Cardiac septum (tissue), 1 donor: ENCODE data around the gene SYTL2. TPM values are rescaled to one million over a fixed set of nuclear protein-coding genes. Genes with fewer than 3 reads are reported as not detected.
"Not testable (repeated sequence)": the region's sequence is repeated elsewhere in the genome, so short reads cannot be mapped to it uniquely, and the experiment has no call there.

ENCODE experiments used
- DNase-seq: peaks from one replicate; pipeline ENCODE4 v3.0.0-alpha.2; 2020; ENCODE audit warnings: low spot score
- intact Hi-C: fragments of 100-400 bp; cut with DNase I; formaldehyde crosslinking; loops from one replicate; pipeline ENCODE4 v1.14.0; 2022
- total RNA-seq: library from RNA; stranded (reverse); fragmentation: NEBNext Ultra II Directional; extraction: Animal tissue kit (Norgen Biotek cat#: 25700); gene quantifications from one replicate; pipeline ENCODE4 v1.2.1, GENCODE V29; 2021
- donor health status: DM: no; HTN: no; CAD: no.

Gene SYTL2
- total RNA-seq, 1 donor from 2014 or later, result 14.2 TPM

DNA sequence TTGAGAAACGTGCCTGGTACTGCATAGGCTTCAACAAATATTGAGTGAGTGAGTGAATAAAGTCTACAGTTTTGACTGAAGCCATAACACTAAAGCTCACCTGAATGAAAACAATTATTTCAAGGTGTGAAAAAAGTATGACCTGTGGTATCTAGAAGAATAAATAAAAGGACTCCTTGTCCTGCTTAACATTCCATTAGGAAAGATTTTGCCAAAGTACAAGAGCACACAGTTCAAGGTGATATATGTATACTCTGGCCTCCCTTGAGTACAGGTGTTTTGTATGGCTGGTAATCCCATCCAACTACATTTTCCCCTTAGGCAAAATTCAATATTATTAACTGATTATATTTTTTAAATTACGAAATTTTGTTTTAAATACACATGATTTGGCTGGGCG is 144.3 kb downstream of the SYTL2 start:
- intact Hi-C loops, result no loop called here
- DNase-seq, result no peak

DNA sequence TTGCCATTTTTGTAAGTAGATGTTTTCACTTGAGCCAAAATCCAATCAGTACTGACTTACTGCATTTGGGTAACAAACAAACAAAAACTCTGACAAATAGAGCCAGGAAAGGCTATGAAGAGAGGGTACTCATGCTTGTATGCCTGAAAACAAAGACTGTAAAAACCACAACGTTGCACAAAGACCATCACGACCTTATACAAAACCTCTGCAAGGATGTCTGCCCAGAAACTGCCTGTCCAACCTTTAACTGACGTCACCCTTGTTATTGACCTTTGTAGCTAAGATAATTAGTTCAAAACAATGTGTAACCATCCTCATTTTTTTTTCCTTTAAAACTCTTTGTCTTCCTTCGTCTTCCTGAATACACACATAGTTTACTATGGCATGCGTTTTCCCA is 145.2 kb downstream of the SYTL2 start:
- intact Hi-C loops, result no loop called here
- no peak for DNase-seq

DNA sequence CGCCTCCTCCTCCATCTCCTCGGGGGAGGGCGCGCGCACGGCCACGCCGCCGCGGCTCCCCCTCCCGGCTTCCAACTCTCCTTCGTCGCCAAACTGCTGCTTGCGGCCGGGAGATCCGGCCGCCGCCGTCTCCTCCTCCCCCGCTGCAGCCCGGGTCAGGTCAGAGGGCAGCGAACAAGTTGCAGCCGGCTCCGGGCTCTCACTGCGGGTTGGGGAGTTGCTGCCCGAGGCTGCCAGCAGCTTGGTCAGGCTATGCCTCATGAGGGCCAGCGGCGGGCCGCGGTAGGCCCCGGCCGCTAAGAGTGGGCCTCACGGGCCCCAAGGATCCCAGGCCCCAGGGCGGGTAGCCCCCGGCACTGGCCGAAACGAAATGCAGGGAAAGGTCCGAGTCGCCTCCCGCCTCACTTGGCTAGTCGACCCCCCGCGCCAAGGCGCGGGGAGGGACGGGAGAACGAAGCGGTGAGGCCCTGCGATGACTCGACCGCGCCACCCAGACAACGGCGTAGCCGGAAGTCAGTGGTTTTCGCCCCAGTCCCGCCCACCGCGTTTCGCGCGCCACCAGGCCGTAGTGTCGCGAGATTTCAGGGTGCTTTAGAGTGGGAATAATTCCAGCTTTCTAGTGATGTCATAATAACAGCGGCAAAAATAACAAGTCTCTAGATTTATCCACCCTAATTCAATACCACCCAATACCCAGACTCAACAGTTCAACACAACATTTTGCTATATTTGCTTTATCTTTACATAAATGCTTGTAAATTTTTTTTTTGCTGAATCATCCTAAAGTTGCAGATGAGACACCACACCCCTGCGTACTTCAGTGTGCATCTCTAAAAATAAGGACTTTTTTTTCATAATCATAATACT is 146.1 kb downstream of the SYTL2 start, which contains the start of gene CREBZF:
TSS of gene CREBZF (minus strand) at position 515 of the 867 bp plus-strand sequence. CDS start at position 261, 254 bp downstream.
- intact Hi-C loops, result loop anchor here (1.0 kb wide), 1 partner anchor 37 kb away; the partner anchor contains the start of gene TMEM126B
- peak; percentile 97 for DNase-seq

DNA sequence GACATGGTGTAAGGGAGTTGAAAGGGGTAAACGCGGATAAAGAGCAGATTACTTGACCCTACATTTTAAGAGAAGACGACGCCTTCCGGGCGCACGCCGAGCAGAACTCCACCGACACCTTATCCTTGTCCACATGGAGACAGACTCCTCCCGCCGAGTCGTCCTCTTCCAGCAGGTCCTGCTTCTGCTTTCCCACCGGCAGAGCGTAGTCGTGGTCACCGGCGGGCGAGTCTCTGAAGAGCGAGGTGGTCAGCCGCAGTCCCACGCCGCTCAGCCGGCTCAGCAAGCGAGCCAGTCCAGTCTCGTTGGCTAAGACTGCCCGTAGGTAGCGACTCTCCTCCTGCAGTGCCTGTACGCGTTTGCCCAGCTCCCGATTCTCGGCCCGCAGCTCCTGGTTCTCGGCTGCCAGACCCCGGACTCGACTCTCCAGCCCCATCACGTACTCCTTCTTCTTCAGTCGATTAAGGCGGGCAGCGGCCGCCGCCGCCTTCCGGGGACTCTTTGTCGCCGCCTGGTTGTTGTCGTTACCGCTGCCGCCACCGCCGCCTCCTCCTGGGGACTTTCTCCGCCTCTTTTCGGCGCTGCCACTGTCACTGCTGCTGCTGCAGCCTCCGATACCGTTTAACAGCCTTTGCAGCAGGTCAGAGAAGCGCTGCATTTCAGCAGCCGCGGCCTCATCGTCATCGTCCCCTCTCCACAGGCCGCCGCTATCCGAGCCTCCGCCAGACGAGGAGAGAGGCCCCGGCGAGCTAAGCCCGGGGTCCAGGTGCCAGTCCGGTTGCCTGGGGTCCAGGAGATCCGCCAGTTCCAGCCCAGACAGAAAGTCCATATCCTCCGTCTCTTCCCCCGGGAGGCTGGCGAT is 147.0 kb downstream of the SYTL2 start:
- DNase-seq, result peak; percentile 89
- intact Hi-C loops, result loop anchor here (1.0 kb wide), 1 partner anchor 36 kb away; the partner anchor contains the start of gene TMEM126B

DNA sequence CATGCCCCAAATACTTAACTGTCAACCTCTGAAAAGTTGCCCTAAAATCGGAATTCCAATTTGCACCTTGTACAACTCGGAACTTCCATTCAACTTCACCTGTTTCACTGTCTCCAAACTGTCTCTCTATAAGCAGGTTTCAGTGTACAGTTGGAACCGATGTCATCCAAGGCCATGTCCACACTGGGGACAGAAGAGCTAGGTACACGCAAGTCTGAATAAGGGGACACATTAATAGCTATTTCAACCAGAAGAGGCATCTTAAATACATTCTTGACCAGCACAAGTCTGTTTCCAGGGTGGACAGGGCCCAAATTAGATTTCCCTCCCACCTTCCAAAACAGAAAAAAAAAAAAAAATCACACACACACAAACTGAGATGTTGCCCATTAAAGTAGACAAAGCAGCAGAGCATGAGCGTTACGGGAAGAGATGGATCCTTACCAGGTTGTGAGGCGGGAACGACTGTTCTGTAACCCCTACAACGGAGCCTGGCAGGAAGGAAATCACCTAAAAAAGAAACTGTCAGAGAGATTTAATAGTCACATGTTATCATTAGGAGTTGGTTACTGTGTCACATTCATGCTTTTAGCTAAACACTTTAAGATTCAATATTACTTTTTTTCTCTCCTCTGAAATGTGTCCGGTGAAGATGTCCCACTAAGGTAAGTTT is 147.7 kb downstream of the SYTL2 start:
- DNase-seq, result no peak
- intact Hi-C loops, result no loop called here

DNA sequence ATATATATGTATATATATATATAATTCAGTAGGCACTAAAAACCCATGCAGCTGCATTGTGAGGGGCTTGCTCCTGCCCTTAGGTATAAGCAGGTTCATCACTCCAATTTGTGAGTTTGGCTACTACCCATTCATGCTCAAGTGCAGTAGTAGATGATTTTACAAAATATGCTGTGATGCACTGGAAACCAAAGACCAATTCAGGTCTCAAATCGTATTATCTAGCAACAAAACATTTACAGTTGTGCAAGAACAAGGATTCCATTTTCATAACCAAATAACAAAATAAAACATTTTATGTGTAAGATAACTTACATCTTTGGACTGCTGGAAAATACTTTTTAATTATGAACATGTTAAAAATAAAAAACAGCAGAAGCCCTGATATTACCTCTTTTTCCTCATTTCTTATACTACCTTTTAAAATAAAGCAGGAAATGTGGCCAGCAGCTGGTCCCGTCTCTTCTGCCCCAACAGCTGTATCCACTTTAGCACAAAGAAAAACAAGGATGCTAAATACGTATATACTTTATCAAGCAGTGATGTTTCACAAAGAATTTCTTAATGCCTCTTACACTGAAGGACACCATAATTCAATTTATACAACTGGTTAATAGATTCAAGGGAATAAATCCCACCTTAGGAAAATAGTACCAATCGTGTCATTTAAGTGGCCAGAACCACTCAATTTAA is 148.8 kb downstream of the SYTL2 start:
- DNase-seq, result no peak
- intact Hi-C loops, result no loop called here

DNA sequence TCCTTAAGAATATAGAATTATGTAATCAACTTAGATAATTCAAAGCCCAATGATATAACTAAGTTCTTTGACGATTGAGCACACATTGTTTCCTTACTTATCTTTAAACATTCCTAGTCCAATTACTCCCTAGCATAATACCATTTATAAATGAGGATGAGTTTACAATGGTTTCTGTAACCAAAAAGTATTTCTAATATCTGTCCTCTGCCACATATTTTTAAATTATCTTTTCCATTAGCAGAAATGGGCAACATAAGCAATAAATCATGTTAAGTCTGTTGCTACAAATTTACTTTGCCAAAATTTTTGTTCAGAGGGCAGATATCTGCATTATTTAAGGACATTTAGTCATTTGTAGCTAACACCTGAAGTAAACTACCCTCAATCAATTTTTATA is 152.8 kb downstream of the SYTL2 start:
- intact Hi-C loops, result no loop called here
- no peak for DNase-seq

DNA sequence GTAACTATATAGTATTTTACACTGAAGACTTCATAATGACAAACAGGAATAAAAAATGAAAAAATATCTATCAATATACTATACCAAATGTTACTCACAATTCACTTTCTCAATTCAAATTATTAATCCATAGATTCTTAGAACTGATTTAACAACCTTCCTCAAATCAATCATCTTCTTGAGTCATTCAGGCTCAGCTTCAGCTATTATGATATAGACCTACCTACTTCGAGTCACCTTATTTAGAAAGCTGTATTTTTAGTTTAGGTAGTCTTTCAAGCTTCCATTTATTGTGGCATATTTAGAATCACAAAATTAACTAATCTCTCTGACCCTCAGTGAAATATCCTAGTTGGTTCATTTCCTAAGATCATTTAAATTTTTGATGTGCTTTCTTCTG is 154.2 kb downstream of the SYTL2 start:
- no peak for DNase-seq
- intact Hi-C loops, result no loop called here

DNA sequence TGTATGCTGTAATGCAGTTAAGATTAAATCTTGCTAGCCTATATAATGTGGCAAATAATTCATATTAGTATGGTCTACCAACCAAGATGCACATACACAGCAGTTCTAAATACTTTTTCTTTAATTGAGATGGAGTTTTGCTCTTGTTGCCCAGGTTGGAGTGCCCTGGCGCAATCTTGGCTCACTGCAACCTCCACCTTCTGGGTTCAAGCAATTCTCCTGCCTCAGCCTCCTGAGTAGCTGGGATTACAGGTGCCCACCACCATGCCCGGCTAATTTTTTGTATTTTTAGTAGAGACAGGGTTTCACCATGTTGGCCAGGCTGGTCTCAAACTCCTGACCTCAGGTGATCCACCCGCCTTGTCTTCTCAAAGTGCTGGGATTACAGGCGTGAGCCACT is 156.6 kb downstream of the SYTL2 start:
- DNase-seq, intact Hi-C loops: not testable (repeated sequence)

DNA sequence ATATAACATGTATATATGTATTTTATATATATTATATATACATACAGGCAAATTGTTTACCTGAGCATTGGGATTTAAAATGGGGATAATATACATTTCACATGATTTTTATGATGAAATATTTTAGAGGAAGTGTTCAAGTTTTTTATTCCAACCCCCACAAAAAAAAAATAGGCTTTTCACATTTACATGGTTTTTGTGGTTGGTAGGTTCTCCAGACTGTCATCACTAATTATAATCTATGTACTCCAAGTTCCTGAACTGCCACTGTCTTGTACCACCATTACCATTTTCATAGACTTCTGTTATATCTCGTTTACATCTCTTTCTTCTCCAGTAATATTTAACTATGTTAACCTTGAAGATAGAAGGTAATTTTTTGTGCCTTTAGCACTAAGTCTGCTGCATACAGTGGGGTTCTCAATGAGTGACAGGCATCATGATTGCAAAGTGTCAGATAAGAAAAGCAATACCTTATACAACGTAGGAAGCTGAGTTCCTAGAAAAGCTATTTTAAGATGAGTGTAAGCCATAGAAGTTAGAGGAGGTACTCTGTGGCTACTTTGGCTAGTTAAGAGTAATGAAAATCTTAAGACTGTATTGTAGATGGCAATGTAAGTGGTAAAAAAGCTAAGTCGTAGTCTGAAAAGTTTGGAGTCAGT is 158.0 kb downstream of the SYTL2 start:
- intact Hi-C loops, result no loop called here

DNA sequence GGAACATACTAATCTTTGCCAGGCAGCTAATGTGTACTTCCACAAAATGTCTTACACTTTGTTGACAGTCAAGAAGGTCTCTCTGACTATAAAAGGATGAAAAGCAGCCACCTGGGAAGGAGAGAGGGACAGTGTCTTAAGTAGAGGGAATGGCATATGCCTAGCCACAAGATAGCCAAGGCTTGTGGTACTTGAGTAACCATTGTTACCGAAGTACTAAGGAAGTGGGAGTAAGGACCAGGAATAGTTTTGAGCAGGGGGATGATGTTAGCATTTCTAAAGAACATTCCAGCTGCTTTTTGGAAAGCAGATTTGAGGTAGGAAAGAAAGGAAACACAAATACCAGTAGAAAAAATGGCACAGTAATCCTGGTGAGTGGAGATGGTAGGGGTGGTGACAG is 159.8 kb downstream of the SYTL2 start:
- intact Hi-C loops, result no loop called here
- DNase-seq, result no peak

More for the DNA sequence above, 158.0 kb downstream of the SYTL2 start:
- no peak for DNase-seq

DNA sequence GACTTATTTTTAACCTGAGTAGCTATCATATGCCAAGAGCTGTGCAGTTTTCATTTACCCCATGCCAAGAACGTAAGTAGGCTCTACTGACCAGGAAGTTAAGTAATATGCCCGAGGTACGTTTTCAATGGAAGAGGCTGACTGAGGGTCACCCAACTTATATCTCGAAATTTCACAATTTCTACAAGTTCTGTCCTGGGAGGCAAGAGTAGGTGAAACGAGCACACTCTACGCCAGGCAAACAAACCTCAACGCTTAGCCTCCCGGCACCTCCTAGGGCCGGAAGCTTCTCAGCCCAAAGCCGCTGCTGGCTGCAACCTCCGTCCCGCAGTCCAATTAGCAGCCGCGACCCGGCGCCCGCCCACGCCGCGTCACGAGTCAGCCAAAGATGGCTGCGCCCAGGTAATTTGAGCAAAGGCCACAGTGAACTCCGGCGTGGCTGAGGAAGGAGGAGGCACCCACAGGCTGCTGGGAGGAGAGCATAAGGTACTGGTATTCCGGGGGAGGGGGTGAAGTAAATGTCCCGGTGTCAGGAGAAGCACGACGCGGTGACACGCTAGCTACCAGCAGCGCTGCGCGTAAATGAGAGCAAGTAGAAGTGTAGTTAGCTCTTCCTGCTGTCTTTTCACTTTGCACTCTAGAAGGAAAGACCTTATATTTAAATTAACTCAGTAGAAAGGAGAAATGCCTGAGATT is 163.2 kb downstream of the SYTL2 start, which contains the start of gene TMEM126A:
TSS of gene TMEM126A (plus strand) at position 364 of the 696 bp plus-strand sequence. CDS start 2,289 bp downstream, outside the sequence.
- DNase-seq, result peak; percentile 96
- intact Hi-C loops, result loop anchor here (2.0 kb wide), 1 partner anchor 19 kb away; the partner anchor contains the start of gene TMEM126B

DNA sequence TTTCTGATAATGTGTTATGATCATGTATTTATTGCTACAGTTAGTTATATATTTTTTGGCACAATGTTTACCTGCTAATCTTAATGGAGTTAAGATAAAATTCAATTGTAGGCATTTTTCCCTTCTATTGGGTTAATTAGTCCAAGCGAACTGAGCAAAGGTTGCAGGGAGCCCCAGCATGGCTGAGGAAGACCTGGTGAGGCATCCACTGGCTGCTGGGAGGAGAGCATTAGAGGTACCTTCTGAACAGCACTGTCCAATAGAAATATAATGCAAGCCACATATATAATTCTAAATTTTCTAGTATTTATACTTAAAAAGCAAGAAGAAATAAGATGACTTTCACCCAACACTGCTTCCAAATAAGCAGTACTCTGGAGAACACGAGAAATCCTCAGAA is 163.9 kb downstream of the SYTL2 start:
- intact Hi-C loops, result no loop called here
- DNase-seq, result no peak

Other genes with a start within 250 kb of the SYTL2 start
- 9.9 TPM for gene DLG2, start 183.8 kb downstream of the SYTL2 start, total RNA-seq
- gene TMEM126B, start 182.5 kb downstream of the SYTL2 start, total RNA-seq, result 45.2 TPM
- gene TMEM126A, start 163.2 kb downstream of the SYTL2 start, total RNA-seq, result 44.0 TPM
- gene CREBZF, start 146.0 kb downstream of the SYTL2 start, total RNA-seq, result 19.4 TPM
- gene CCDC89, start 124.9 kb downstream of the SYTL2 start, total RNA-seq, result 0.54 TPM
- not detected for gene CCDC83, start 44.2 kb upstream of the SYTL2 start, total RNA-seq